ENCODE results near the gene TAGLN3. TPM values are rescaled to one million over a fixed set of nuclear protein-coding genes. Genes with fewer than 3 reads are reported as not detected.

TAGLN3 gene
- total and polyA plus RNA-seq, 4 experiments from 2014 or later, result not detected

DNA sequence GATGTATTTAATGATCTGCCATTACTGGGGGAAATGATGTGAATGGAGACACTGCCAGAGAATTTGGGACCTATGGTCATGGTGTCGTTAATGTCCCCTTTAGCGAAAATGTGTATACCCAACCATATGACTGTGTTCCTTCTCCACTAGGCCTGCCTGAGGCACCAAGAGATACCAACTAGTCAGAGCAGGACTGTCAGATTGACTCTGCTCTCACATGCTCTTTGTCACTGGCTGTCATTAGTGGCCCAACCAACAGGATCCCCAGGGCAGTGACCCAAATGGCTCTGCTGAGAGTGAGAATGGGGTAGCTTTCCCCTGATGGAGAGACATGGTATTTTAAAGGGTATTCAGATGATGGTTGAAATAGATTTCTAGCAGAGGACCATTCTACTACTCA lies 2.8 kb downstream of the TAGLN3 start:
- DNase-seq, result no peak
- peaks cover 23% of the 10 kb centered on the region for H3K4me1 ChIP-seq (ENCODE audit: insufficient read depth, low read length)
- no peaks in the 10 kb centered on the region for H3K27me3 ChIP-seq (ENCODE audit: insufficient read depth, low read length)
- ChIA-PET POLR2A (ENCODE audit: partially characterized antibody) (interaction anchor here (1.3 kb wide), 1 partner anchor 22 kb away, joined by 3 read pairs; no protein-coding TSS in a partner anchor), CTCF (ENCODE audit: partially characterized antibody) (interaction anchor here (1.0 to 9.2 kb wide), 5 partner anchors 9 to 34 kb away, joined by 3 to 75 read pairs (median 10); no protein-coding TSS in a partner anchor)
- no peaks in the 10 kb centered on the region for H3K9me3 ChIP-seq (ENCODE audit: control insufficient read depth in 1 of 2, low read length in 2 of 2)
- Mint-ChIP-seq H3K4me3 (no peak overlapping the region), H3K27ac (peak overlapping the region in 1 of 7 donors; percentile 2), H3K9me3 (no peaks in the 10 kb centered on the region), H3K4me1 (peaks cover 25 to 34% (median 28%) of the 10 kb centered on the region in 4 donors), H3K27me3 (no peaks in the 10 kb centered on the region), H3K36me3 (no peaks in the 10 kb centered on the region)
- intact Hi-C loops (cut with micrococcal nuclease), result no loop called here
- no peak overlapping the region for H3K4me3 ChIP-seq (ENCODE audit: low read length in 2 of 2)
- no peak overlapping the region for H3K27ac ChIP-seq (ENCODE audit: low read depth, low read length)
- H3K36me3 ChIP-seq (ENCODE audit: insufficient read depth, low read length), result no peaks in the 10 kb centered on the region

DNA sequence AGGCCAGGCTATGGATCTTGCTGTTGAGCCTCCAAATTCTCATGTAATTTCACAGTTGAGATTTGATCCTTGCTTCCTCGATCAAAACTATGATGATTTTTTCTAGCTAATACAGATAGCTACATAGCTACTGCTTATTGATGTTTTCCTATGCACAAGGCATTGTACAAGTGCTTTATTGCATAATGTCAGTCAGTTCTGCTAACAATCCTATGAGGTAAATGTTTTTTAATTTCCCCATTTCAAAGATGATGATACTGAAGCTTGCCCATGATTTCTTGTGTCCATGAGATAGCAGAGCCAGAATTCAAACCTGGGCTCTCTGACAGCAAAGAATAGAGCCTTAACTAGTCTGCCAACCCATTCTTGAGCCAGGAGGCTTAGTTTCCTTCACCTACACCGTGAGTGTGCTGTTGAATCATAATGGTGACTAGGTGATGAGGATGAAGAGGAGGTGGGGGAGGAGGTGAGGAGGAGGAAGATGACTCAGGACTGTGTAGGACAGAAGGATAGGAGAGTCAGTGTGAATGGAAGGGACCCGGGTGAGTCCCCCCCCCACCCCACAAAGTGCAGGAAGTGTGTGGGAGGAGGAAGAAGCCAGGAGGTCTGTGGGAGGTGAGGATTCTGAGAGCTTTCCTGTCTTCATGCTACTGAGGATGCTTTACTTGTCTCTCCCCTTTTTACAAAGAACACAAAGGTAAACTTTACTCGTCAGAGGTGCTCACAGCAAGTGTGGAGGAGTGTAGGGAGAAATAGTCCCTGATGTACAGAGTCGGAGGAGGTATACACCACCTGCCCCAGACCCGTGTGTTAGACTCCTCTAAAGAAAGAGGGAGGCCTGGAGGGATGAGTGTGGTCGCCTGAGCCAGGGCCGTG lies 3.6 kb downstream of the TAGLN3 start:
- DNase-seq, result no peak
- Mint-ChIP-seq H3K27ac (peak overlapping the region; percentile 31 to 88 (median 80)), H3K4me1 (peaks cover 25 to 34% (median 28%) of the 10 kb centered on the region in 4 donors), H3K27me3 (no peaks in the 10 kb centered on the region), H3K9me3 (no peaks in the 10 kb centered on the region), H3K4me3 (peak overlapping the region in 6 of 8 donors; percentile 18 to 70 (median 48)), H3K36me3 (no peaks in the 10 kb centered on the region)
- ChIA-PET CTCF (ENCODE audit: partially characterized antibody) (interaction anchor here (1.0 to 9.2 kb wide), 5 partner anchors 10 to 41 kb away, joined by 3 to 75 read pairs (median 10); no protein-coding TSS in a partner anchor), POLR2A (ENCODE audit: partially characterized antibody) (interaction anchor here (0.7 to 1.3 kb wide), 3 partner anchors 23 to 70 kb away, joined by 3 read pairs; partner anchors contain the start of gene ABHD10)
- Histone ChIP-seq H3K4me3 (ENCODE audit: low read length in 2 of 2) (no peak overlapping the region), H3K9me3 (ENCODE audit: control insufficient read depth in 1 of 2, low read length in 2 of 2) (no peaks in the 10 kb centered on the region), H3K27me3 (ENCODE audit: insufficient read depth, low read length) (no peaks in the 10 kb centered on the region), H3K36me3 (ENCODE audit: insufficient read depth, low read length) (no peaks in the 10 kb centered on the region), H3K4me1 (ENCODE audit: insufficient read depth, low read length) (peaks cover 23% of the 10 kb centered on the region), H3K27ac (ENCODE audit: low read depth, low read length) (no peak overlapping the region)
- intact Hi-C loops (cut with micrococcal nuclease), result no loop called here

DNA sequence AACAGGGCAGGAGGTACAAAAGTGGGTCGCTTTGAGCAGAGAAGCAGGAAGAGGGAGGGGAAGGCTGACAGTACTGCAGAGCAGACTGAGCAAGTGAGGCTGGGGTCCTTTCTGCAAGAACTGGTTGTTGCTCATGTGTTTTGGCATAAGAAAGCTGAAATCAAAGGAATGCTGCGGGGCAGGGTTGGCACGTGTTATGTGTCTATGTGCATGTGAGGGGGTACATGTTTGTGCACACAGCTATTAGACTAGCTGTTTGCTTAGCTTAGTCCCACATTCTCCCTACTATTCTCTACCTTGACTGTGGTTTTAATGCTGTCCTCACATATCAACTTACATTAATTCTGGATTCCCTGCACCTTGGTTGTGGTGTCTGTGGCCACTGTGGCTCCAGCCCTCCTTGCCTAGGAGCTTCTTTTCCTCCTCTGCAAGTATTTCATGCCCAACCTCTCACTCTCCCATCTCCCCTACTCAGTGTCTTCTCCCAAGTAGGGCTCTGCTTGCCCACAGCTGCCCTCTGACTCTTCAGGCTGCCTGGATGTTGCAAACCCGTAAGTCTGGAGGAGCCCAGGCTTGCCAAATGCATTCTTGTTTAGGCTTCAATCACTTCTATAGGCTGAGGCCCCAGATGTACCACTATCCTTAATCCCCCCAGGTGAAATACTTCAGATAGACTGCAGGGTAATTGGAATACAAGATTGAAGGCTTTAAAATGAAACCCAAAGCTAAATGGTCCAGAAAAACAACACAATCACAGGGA lies 4.8 kb downstream of the TAGLN3 start:
- no peak for DNase-seq
- POLR2A ChIA-PET (ENCODE audit: partially characterized antibody), result interaction anchor here (1.2 to 1.6 kb wide), 2 partner anchors 25 to 69 kb away, joined by 3 to 6 read pairs; partner anchors contain the start of gene ABHD10
- Mint-ChIP-seq H3K36me3 (no peaks in the 10 kb centered on the region), H3K9me3 (no peaks in the 10 kb centered on the region), H3K4me1 (peaks cover 25 to 34% (median 28%) of the 10 kb centered on the region in 4 donors), H3K27me3 (no peaks in the 10 kb centered on the region), H3K27ac (peak overlapping the region in 6 of 7 donors; percentile 31 to 83 (median 72)), H3K4me3 (peak overlapping the region in 2 of 8 donors; percentile 67 to 70)
- Histone ChIP-seq H3K4me3 (ENCODE audit: low read length in 2 of 2) (no peak overlapping the region), H3K27ac (ENCODE audit: low read depth, low read length) (no peak overlapping the region), H3K4me1 (ENCODE audit: insufficient read depth, low read length) (peaks cover 23% of the 10 kb centered on the region), H3K36me3 (ENCODE audit: insufficient read depth, low read length) (no peaks in the 10 kb centered on the region), H3K27me3 (ENCODE audit: insufficient read depth, low read length) (no peaks in the 10 kb centered on the region), H3K9me3 (ENCODE audit: control insufficient read depth in 1 of 2, low read length in 2 of 2) (no peaks in the 10 kb centered on the region)
- intact Hi-C loops (cut with micrococcal nuclease), result no loop called here
- CTCF ChIA-PET (ENCODE audit: partially characterized antibody), result interaction anchor here (2.0 to 9.2 kb wide), 3 partner anchors 10 to 15 kb away, joined by 10 to 75 read pairs (median 68); no protein-coding TSS in a partner anchor

DNA sequence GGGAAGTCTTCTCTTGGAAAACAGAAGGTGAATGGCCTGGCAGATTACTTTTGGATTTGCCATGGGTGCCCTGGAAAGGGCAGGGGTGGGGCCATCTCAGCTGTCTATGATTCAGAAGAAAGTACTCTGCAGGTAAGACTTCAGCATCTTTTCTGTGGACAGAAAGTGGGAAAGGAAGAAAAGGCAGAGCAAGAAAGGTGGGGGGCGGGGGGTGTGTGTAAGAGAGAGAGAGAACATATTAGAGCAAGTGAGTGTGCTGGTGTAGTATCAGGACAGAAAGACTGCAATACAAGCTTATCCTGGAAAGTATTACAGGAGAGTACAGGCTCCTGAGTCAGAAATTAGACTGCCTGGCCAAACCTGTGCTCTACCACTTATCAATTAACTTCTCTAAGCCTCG lies 5.5 kb downstream of the TAGLN3 start:
- H3K27ac Mint-ChIP-seq, result peak overlapping the region in 1 of 7 donors; percentile 25
- DNase-seq, result no peak

DNA sequence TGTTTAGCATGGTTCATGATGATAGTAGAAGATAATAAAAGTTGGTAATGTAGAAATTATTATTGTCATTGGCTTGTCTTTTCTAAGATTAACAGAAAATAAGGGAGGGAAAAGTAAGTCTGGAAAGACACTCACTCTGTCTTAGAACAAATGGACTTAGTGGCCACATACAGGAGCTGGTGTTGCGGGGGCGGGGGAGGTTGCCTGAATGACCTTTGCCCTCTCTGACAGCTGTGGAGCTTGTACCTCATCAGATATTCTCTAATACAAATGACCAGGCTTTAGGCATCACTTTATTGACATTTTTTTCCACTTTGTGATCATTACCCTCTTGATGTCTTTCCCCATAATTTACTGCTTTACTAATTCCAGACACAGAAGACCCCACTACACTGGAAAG lies 5.9 kb downstream of the TAGLN3 start:
- H3K27ac Mint-ChIP-seq, result no peak overlapping the region
- Histone ChIP-seq H3K4me1 (ENCODE audit: insufficient read depth, low read length) (peaks cover 23% of the 10 kb centered on the region), H3K27ac (ENCODE audit: low read depth, low read length) (no peak overlapping the region), H3K36me3 (ENCODE audit: insufficient read depth, low read length) (no peaks in the 10 kb centered on the region), H3K9me3 (ENCODE audit: control insufficient read depth in 1 of 2, low read length in 2 of 2) (no peaks in the 10 kb centered on the region), H3K4me3 (ENCODE audit: low read length in 2 of 2) (no peak overlapping the region), H3K27me3 (ENCODE audit: insufficient read depth, low read length) (no peaks in the 10 kb centered on the region)
- no peaks in the 10 kb centered on the region for H3K36me3 Mint-ChIP-seq
- ChIA-PET CTCF (ENCODE audit: partially characterized antibody) (interaction anchor here (0.6 to 9.2 kb wide), 4 partner anchors 9 to 37 kb away, joined by 3 to 75 read pairs (median 36); no protein-coding TSS in a partner anchor), POLR2A (ENCODE audit: partially characterized antibody) (no interaction called here)
- no peaks in the 10 kb centered on the region for H3K9me3 Mint-ChIP-seq
- no peak overlapping the region for H3K4me3 Mint-ChIP-seq
- intact Hi-C loops (cut with micrococcal nuclease), result no loop called here
- peaks cover 25 to 34% (median 28%) of the 10 kb centered on the region in 4 donors for H3K4me1 Mint-ChIP-seq
- H3K27me3 Mint-ChIP-seq, result no peaks in the 10 kb centered on the region
- DNase-seq, result no peak

More for the DNA sequence above, 5.5 kb downstream of the TAGLN3 start:
- Mint-ChIP-seq H3K4me1 (peaks cover 25 to 34% (median 28%) of the 10 kb centered on the region in 4 donors), H3K9me3 (no peaks in the 10 kb centered on the region), H3K36me3 (no peaks in the 10 kb centered on the region), H3K27me3 (no peaks in the 10 kb centered on the region), H3K4me3 (no peak overlapping the region)
- Histone ChIP-seq H3K4me1 (ENCODE audit: insufficient read depth, low read length) (peaks cover 23% of the 10 kb centered on the region), H3K4me3 (ENCODE audit: low read length in 2 of 2) (no peak overlapping the region), H3K27ac (ENCODE audit: low read depth, low read length) (no peak overlapping the region), H3K9me3 (ENCODE audit: control insufficient read depth in 1 of 2, low read length in 2 of 2) (no peaks in the 10 kb centered on the region), H3K36me3 (ENCODE audit: insufficient read depth, low read length) (no peaks in the 10 kb centered on the region), H3K27me3 (ENCODE audit: insufficient read depth, low read length) (no peaks in the 10 kb centered on the region)
- ChIA-PET CTCF (ENCODE audit: partially characterized antibody) (interaction anchor here (0.6 to 9.2 kb wide), 4 partner anchors 9 to 37 kb away, joined by 3 to 75 read pairs (median 36); no protein-coding TSS in a partner anchor), POLR2A (ENCODE audit: partially characterized antibody) (interaction anchor here (1.6 kb wide), 1 partner anchor 25 kb away, joined by 6 read pairs; the partner anchor contains the start of gene ABHD10)
- intact Hi-C loops (cut with micrococcal nuclease), result no loop called here

DNA sequence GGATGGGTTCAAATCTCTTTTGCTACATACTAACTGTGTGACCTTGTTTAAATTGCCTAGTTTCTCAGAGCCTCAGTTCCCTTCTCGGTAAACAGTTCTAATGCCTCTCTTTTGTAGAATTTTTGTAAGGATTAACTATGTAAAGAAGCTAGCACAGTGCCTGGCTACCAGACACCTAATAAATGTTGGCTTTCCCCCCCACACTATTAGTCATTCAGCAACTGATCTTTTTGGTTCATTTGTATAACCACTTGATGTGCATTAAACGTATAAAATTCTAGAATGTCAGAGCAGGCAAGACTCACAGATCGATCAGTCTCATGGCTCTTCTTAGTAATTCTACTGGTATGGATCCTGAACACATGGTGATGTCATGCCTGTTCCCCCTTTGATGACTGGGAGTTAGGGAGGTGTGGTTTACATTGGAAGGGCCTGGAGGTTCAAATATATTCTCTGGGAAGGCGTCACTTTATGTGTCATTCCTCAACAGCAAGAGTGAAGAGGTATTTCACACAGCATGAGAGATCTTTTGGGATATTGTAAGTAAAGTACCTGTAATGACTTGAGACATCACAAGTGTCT lies 6.5 kb downstream of the TAGLN3 start:
- Histone ChIP-seq H3K36me3 (ENCODE audit: insufficient read depth, low read length) (no peaks in the 10 kb centered on the region), H3K4me3 (ENCODE audit: low read length in 2 of 2) (no peak overlapping the region), H3K27ac (ENCODE audit: low read depth, low read length) (no peak overlapping the region), H3K4me1 (ENCODE audit: insufficient read depth, low read length) (peaks cover 23% of the 10 kb centered on the region), H3K27me3 (ENCODE audit: insufficient read depth, low read length) (no peaks in the 10 kb centered on the region), H3K9me3 (ENCODE audit: control insufficient read depth in 1 of 2, low read length in 2 of 2) (no peaks in the 10 kb centered on the region)
- no peaks in the 10 kb centered on the region for H3K27me3 Mint-ChIP-seq
- H3K27ac Mint-ChIP-seq, result peak overlapping the region in 1 of 7 donors; percentile 62
- peaks cover 25 to 34% (median 28%) of the 10 kb centered on the region in 4 donors for H3K4me1 Mint-ChIP-seq
- no peak overlapping the region for H3K4me3 Mint-ChIP-seq
- ChIA-PET CTCF (ENCODE audit: partially characterized antibody) (interaction anchor here (0.9 to 9.2 kb wide), 2 partner anchors 8 to 13 kb away, joined by 4 to 75 read pairs; no protein-coding TSS in a partner anchor), POLR2A (ENCODE audit: partially characterized antibody) (no interaction called here)
- H3K9me3 Mint-ChIP-seq, result no peaks in the 10 kb centered on the region
- DNase-seq, result no peak
- no peaks in the 10 kb centered on the region for H3K36me3 Mint-ChIP-seq
- intact Hi-C loops (cut with micrococcal nuclease), result no loop called here
